NCI-H510A treated with DMSO at 0.1 percent for 48 hours (cell line): Measurements from ENCODE around the gene EFHB.
"Not testable (repeated sequence)": the region's sequence is repeated elsewhere in the genome, so short reads cannot be mapped to it uniquely, and the experiment has no call there.

Source experiments
- DNase-seq: peaks from one replicate; lab custom pipeline; 2025; lab: John Stamatoyannopoulos, UW

EFHB gene, protein sequence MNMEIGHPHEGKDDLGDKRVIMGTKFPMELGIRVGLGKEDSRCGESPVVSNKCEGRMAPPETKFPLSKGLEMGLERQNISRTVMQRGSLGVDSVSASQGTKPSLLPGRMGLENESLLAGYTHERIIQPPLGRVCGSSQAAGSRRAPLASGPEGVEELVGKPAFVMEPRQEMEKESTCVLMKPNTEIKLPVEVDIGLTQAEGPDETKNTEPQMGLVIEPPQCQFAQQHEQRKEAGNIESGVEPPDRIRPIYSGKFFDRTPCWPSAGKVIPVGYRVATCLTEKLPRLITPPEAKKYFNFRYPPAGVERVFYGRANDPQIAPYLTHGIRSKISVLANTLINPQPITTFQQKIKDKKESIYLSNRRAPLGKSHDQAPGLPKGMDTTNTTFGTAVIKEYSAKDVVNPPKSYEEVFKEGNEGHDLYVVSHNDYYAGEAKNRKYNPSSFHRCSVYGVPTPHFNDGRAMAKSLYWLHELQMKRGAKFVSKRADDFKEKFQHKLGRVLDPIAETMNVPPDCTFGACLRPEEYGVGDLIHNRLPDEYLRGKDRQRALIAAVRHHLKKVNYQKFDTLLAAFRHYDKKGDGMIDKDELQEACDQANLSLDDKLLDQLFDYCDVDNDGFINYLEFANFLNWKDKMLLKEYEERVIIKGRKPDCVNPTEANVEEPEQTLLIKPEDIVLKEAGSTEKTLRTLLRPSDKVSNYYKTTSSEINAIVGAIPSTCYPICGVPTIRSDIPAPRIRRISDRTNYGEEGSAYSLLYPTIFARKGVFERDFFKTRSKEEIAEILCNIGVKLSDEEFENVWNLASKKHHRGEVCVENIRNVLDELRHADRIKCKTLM

DNA sequence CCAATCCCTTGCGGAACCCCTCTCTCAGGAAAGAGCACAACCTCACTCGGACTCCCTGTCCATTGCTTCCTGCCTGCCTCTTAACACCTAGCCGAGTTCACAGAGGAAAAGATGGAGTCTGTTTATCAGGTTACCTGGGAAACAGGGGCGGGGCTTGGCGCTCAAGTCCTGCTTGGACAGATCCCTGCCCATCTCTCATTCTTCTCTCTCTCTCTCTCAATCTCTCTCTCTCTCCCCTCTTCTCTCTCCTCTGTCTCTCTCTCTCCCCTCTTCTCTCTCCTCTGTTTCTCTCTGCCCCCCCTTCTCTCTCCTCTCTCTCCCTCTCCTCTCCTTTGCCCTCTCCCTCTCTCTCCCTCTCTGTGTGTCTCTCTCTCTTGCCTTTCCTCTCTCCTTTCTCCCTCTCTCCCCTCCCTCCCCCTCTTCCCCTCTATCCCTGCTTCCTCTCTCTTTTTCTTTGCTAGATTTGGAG is at the start of gene EFHB:
TSS of gene EFHB (minus strand) at position 120 of the 469 bp plus-strand sequence. CDS start 199 bp downstream, outside the sequence.
- peak; percentile 59 for DNase-seq

DNA sequence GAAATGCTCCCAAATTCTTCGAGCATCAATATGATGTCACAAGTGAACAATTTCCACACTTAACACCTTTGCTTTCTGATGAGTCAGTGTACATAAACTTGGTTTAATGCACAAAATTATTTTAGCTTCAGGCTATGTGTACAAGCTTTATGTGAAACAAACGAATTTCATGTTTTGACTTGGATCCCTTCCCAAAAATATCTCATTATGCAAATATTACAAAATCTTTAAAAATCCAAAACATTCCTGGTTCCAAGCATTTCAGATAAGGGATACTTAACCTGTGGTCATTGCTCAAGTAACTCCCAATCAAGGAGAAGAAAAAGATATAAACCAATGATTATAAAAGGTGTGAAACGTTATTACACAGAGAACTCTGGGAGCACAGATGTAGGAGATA is 38.0 kb upstream of the EFHB start:
- no peak for DNase-seq

DNA sequence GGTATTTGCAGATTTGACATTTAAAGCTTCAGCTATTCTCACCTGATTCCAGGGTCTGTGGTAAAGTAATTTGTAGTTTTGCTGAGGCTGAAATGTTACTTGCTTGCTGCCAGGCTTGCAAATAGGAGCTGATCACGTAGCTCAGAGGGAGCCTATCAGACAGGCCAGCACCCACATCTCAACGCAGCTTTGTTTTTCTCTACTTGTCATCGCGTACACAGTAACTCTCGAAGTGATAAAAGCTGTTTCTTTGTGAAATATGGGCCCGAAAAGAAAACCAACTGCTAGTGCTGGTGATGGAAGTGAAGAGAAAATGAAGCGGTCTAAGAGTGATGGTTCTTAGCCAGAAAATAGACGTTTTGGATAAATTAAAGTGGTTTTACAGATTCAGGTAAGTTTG is 36.3 kb upstream of the EFHB start:
- DNase-seq, result no peak

DNA sequence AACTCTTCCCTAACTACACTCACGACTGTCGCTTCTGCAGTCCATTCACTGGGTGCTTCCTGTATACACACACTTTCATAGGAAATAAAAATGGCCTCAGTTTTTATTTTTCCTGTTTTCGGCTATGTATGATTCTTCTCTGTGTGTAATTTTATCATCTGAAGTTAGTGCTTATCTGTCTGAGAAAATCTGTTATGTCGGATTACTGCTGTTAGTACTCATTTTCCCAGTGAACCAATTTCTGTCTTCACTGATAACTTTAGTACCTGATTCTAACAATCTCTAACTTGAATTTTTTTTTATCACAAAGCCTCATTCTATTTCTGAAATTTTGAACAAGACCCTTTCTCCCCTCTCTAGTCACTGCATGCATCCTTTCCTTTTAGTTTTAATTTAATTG is 33.8 kb upstream of the EFHB start:
- no peak for DNase-seq

DNA sequence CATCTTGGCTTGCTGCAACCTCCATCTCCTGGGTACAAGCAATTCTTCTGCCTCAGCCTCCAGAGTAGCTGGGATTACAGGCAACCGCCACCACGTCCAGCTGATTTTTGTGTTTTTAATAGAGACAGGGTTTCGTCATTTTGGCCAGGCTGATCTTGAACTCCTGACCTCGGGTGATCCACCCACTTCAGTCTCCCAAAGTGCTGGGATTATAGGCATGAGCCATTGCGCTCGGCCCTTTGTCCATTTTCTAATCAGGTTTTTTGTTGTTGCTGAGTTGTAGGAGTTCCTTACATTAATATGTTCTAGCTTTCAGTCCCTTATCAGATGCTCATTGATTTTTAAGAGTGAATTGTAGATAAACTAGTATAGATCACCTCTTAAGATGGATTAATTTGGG is 33.2 kb upstream of the EFHB start:
- DNase-seq, result no peak

DNA sequence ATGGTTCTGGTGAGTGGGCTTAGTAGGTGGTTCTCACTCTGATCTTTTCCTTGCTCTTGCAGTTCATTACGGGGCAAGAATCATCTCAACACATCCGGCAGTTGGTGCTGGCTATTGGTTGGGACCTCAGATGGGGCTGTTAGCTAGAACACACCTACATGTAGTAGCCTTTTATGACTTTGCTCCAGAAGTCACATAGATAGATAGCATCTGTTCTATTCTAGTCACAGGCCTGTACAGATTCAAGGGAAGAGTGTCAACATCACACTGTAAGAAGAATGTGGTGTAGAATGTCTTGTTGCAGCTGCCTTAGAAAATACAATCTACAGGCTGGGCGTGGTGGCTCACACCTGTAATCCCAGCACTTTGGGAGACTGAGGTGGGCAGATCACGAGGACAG is 27.9 kb upstream of the EFHB start:
- DNase-seq, result no peak

DNA sequence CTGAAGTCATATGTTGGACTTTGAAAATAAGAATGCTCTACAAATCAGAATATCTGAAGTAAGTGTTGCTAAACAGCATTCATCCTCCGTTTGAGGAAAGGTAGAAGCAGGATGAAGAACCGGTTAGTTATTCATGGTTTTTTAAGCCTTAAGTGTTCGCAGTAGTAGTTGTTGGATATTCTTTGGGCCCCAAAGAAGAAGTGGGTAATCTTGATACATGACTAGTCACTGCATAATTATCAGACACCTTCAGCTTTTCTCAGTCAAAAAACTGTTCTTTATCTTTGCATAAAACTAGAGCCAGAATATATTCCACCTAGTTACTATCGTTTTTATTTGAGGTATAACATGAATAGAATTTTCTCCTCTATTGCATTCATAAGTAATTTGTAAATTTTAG is 26.7 kb upstream of the EFHB start:
- no peak for DNase-seq

DNA sequence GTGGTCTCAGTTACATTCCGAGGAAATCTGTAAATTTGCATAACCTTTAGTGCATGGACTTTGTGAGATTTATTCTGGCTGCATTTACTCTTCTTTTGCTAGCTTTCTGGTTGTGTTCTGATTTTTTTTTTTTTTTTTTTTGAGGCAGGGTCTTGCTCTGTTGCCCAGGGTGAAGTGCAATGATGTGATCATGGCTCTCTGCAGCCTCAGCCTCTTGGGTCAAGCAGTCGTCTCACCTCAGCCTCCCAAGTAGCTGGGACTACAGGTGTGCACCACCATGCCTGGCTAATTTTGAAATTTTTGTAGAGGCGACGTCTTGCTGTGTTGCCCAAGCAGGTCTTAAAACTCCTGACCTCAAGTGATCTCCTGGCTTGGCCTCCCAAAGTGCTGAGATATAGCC is 25.5 kb upstream of the EFHB start:
- no peak for DNase-seq

DNA sequence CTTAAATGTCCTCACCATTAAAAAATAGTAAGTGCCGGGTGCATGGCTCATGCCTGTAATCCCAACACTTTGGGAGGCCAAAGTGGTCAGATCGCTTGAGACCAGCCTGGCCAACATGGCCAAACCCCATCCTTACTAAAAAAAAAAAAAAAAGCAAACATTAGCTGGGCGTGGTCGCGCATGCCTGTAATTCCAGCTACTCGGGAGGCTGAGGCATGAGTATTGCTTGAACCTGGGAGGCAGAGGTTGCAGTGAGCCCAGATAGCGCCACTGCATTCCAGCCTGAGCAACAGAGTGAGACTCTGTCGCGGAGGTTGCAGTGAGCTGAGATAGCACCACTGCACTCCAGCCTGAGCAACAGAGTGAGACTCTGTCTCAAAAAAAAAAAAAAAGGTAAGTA is 23.3 kb upstream of the EFHB start:
- not testable (repeated sequence) for DNase-seq

DNA sequence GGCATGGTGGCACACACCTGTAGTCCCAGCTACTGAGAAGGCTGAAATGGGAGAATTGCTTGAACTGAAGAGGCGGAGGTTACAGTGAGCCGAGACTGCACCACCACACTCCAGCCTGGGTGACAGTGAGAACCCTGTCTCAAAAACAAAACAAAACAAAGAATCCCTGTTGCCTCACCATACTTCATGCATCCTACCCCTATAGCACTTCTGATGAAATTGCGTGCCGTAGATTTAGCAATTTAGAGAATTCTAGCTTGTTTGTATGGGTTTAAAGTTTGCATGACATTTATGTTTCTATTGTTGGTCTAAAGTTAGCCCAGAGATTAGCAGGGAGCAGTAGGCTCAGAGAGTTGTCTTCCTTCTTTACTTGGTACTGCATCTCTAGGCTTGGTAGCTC is 20.7 kb upstream of the EFHB start:
- no peak for DNase-seq

DNA sequence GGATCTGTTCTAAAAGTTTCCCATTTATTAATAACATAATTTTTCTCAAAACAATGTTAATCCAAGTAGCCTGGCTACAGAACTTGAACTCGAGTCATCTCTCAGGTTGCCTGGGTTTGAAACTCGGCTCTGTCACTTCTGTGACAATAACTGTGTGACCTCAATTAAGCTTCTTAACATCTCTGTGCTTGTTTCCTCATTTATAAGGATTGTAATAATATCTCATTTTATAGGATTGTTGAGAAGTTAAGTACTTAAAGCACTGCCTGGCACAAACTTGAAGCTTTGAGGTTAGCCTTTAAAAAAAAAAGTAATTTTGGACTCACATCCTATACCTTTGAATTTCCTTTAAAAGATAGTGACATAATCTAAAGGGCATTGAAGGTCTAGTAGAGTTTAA is 16.3 kb upstream of the EFHB start:
- no peak for DNase-seq

DNA sequence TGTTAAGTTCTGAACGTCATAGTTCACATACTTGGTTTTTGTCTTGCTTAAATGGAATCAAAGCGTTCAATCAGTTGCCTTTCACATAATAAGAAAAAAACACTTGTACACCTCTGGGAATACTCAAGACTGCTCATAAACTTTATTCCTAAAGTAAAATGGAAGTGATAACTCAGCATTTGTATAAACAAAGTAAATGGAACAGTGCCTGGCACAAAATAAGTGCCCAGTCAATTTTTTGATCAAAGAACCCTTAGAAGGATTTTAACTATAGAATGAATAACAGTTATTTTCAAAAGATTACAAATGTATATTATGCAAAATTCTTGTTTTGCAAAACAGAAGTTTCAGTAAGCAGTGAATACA is 14.2 kb upstream of the EFHB start:
- DNase-seq, result no peak

DNA sequence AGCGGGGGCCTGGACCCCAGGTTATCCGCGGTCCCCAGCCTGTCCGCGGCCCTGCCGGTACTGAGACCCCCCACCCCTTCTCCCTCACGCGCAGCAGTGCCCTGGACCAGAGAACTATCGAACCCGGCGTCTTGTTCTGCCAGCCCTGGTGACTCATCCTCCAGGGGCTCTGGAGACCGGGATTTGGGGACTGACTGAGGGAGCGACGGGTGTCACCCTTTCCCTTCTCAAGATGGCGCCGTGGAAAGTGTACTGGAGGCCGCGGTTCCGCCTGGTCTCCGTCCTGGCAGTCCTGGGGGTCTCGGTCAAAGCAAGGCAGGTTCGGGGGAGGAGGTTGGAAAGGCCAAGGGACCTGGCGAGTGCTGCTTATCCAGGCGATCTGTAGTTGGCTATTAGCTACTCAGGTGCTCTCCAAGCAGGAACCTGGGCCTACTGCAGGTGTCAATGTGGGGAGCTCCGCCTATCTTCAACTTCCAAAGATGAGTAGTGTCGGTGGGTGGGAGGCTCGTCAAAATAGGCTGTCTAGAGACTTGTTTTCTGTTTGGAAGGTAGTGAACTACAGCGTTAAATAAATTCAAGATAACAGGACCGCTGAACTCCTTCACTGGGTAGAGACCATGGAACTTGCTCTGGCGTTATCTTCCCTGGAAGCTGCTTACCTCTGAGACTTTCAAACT is 13.7 kb upstream of the EFHB start:
- DNase-seq, result peak; percentile 33

DNA sequence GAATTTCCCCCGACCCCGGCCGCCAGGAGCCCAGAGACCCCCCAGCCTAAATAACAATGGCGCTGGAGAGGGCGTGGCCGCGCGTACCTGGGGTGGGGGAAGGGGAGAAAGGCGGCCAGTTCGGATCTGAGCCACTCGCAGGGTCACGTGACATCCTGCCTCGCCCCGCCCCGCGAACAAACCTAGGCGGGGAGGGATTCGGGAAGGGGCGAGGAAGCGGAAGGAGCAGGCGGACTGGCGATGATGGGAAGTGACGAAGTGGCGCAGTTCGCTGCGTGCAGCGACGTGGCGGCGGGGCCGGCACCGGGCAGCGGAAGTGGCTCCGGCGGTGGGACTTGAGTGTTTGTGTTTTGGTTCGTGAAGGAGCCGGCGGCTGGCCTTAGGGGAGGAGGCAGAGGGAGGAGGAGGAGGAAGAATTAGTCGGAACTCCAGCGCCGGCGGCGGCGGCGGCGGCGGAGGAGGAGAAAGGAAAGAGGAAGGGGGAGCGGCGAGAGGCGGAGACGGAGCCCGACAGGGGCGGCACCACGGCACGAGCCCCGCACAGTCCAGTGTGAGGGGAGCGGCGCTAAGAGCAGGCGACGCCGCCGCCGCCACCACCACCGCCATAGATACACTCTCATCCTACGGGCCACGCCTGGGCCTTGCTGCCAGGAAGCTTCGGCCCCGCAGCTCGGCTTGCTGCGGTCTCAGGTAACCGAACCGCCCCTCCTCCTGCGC is 13.0 kb upstream of the EFHB start, which contains the start of gene RAB5A:
TSS of gene RAB5A (plus strand) at position 266 of the 717 bp plus-strand sequence. CDS start 3,802 bp downstream, outside the sequence.
- DNase-seq, result peak; percentile 92

DNA sequence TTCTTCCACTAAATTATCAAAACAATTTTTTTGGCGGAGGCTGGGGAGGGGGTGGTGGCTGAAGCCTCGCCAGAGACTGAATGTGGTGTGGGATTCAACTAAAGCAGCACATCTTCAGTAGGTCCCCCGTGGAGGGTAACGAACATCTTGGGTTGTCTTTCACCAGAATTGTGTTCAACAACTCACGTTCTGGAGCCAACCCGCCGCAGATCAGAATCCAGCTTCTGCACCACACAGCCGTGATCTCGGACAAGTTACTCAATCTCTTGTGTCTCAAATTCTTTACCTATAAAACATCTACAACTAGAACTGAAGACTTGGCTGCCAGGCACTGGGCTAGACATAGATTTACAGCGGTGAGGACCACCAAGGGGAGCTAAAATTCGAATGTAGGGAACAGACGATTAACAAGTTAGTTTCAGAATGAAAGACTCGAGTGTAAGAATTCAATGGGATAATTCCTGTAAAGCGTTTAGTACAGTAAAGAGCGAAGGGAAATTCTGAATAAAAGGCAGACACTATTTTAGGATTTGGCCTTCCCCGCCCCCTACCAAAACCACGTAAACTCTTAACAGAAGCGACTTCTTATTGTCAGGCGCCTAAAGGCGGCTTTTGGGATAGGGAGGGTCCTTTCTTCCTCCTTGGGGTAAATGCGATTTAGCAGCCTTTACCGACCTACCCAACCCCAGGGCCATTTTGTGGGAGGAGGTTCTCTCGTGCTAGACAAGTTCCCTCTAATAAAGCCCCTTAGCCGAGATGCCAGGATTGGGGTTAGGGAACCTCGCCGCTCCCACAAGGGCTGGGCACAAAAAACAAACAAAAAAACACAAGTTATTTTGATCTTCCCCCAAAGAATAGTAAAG is 12.2 kb upstream of the EFHB start:
- DNase-seq, result peak; percentile 69

DNA sequence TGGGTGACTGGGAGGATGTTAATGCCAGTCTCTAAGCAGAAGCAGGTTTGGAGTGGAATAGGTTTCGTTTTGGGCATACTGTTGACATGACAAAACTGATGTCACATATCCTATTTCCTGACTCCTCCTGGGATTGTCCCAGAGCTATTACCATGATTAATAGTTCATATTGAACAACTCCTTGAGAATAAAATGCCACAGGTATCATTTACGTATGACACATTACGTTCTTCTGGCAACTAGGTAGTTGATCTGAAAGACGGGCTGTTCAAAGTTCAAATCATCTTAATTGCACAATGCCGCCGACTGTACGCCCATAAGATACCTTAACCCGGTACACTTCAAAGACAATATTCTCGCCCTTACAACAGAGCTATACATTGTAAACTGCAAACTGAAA is 11.5 kb upstream of the EFHB start:
- peak; percentile 13 for DNase-seq

DNA sequence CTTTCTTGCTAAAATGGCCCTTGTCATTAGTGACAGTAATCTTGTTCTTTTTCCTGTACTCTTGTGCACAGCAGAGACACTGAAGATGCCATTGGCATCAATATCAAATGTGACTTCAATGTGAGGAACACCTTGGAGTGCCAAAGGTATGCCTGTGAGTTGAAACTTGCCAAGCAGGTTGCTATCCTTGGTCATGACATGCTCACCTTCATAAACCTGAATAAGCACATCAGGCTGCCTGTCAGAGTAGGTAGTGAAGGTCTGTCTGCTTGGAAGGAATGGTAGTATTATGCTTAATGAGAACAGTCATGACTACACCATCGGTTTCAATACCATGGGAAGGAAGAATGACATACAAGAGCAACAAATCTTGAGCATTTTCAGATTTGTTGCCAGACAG is 6.6 kb upstream of the EFHB start:
- DNase-seq, result no peak

DNA sequence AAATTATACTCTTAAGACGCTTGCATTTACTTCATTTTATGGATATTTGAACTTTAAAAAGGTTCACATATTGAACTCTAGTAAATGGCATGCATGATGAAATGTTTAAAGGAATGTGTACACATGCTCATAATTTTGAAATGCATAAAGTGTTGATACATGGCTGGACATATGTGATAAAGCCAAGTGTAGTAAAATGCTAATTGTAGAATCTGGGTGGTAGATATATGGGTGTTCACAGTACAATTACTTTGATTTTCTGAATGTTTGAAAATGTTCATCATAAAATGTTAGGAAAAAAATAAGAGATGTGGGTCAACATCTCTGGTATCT is 4.2 kb upstream of the EFHB start:
- DNase-seq, result no peak

DNA sequence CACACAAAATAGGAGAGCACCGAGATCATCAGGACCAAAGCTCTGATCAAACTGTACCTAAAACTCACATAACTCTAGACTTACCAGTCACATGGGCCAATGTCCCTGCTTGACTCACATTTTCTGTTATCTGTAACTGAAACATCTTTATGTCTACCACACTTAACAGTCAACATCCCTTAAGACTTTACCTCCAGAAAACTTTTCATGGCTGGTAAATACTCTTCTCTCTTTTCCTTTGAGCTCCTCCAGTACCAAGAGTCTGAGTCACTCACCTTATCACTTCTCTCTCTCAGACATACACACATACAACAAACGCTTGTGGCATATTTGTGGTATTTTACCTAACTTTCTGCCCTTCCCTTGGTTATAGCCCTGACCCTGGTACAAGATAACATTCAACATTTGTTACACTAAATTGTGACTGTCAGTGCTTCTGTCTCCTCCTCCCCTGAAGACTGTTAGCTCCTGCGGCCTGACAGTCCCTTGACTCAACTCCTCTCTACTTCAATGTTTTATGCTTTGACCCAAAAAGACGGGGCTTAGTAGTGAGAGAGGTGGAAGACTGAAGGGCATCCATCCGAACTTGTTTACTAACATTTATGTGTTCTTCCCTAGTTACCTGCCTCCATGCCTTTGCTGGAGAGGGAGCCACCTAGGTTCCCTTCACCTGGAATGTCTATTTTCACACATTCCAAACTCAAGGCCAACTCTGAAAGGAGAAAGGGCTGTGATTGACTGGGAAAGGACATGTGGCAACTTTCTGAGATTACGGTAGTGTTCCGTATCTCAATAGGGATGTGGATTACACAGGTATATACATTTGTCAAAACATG is 3.7 kb upstream of the EFHB start:
- no peak for DNase-seq

DNA sequence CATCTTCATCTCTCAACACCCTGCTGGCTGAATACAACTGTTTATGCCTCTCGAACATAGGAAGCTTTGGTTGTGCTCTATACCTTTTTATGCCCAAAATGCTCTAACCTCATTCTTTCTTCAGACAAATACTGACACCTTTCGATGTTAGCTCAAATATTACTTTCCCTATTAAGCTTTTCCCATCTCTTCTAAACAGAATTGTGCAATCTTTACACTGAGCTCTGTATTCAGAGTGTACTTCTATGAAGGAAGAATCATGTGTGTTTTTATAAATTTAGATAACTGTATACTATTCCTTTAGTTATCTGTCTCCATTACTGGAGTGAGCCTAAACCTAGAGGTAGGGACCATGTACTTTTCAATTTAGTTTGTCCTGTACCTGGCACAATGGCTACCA is 1.6 kb downstream of the EFHB start:
- DNase-seq, result no peak
